HL-60 (cell line): Measurements from ENCODE around the gene CFL1.

ENCODE experiments used
- DNase-seq, 2 experiments: peaks; one replicate each; pipeline ENCODE4 v3.0.0-alpha.2; 2010 to 2020; ENCODE audit warnings: low read depth in 1 of 2, low spot score in 1 of 2
- H3K27ac ChIP-seq: fragments of 250-450 bp; sonication (Bioruptor Pico); replicated peaks from 2 replicates; pipeline ENCODE4 v1.5.1; 2020; ENCODE audit warnings: mild to moderate bottlenecking, moderate library complexity
- H3K27me3 ChIP-seq: fragments of 250-450 bp; sonication (Bioruptor Pico); 2 replicates; pipeline ENCODE4 v1.5.1; 2021; ENCODE audit warnings: mild to moderate bottlenecking, moderate library complexity; ENCODE audit not compliant: insufficient read depth, poor library complexity, severe bottlenecking
- H3K4me3 ChIP-seq: replicated peaks from 2 replicates; pipeline ENCODE4 v1.5.1; 2011; ENCODE audit warnings: mild to moderate bottlenecking, control low read depth, low read length; ENCODE audit not compliant: insufficient read depth
- GABPA ChIP-seq: IDR thresholded peaks from 2 replicates; pipeline ENCODE4 v1.6.1; 2012; ENCODE audit warnings: low read depth
- POLR2AphosphoS5 ChIP-seq: IDR thresholded peaks from 2 replicates; pipeline ENCODE4 v1.6.1; 2012; ENCODE audit warnings: low read depth
- SPI1 ChIP-seq: IDR thresholded peaks from 2 replicates; pipeline ENCODE4 v1.6.1; 2012; ENCODE audit warnings: low read depth, mild to moderate bottlenecking, borderline replicate concordance
- TF ChIP-seq, protein P1 (sequence below): IDR thresholded peaks from 2 replicates; pipeline ENCODE4 v1.6.1; 2012; ENCODE audit warnings: low read depth; ENCODE audit not compliant: insufficient replicate concordance
- TF ChIP-seq, protein P2 (sequence below): IDR thresholded peaks from one replicate; pipeline ENCODE4 v1.5.1; 2011; ENCODE audit warnings: low read length, control low read depth, inconsistent platforms; ENCODE audit not compliant: insufficient read depth

CFL1 gene

DNA sequence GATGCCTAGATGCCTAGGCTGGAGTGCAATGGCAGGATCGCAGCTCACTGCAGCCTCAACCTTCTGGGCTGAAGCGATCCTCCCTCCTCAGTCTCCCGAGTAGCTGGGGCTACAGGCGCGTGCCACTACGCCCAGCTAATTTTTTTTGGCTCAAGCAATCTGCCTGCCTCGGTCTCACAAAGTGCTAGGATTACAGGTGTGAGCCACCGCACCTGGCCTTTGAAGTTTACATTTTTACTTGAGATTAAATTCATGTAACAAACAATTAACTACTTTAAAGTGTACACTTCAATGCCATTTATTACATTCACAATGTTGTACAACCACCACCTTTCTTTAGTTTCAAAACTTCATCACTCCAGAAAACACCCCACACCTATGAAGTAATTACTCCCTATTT is 45.7 kb upstream of the CFL1 start:
- no peak for DNase-seq
- no peak overlapping the region for H3K27ac ChIP-seq
- no peak overlapping the region for H3K4me3 ChIP-seq
- no peaks in the 10 kb centered on the region for H3K27me3 ChIP-seq
- TF ChIP-seq, protein P1, sequence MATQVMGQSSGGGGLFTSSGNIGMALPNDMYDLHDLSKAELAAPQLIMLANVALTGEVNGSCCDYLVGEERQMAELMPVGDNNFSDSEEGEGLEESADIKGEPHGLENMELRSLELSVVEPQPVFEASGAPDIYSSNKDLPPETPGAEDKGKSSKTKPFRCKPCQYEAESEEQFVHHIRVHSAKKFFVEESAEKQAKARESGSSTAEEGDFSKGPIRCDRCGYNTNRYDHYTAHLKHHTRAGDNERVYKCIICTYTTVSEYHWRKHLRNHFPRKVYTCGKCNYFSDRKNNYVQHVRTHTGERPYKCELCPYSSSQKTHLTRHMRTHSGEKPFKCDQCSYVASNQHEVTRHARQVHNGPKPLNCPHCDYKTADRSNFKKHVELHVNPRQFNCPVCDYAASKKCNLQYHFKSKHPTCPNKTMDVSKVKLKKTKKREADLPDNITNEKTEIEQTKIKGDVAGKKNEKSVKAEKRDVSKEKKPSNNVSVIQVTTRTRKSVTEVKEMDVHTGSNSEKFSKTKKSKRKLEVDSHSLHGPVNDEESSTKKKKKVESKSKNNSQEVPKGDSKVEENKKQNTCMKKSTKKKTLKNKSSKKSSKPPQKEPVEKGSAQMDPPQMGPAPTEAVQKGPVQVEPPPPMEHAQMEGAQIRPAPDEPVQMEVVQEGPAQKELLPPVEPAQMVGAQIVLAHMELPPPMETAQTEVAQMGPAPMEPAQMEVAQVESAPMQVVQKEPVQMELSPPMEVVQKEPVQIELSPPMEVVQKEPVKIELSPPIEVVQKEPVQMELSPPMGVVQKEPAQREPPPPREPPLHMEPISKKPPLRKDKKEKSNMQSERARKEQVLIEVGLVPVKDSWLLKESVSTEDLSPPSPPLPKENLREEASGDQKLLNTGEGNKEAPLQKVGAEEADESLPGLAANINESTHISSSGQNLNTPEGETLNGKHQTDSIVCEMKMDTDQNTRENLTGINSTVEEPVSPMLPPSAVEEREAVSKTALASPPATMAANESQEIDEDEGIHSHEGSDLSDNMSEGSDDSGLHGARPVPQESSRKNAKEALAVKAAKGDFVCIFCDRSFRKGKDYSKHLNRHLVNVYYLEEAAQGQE: no peak
- TF ChIP-seq GABPA (no peak), POLR2AphosphoS5 (no peak), SPI1 (no peak)
- TF ChIP-seq, protein P2, sequence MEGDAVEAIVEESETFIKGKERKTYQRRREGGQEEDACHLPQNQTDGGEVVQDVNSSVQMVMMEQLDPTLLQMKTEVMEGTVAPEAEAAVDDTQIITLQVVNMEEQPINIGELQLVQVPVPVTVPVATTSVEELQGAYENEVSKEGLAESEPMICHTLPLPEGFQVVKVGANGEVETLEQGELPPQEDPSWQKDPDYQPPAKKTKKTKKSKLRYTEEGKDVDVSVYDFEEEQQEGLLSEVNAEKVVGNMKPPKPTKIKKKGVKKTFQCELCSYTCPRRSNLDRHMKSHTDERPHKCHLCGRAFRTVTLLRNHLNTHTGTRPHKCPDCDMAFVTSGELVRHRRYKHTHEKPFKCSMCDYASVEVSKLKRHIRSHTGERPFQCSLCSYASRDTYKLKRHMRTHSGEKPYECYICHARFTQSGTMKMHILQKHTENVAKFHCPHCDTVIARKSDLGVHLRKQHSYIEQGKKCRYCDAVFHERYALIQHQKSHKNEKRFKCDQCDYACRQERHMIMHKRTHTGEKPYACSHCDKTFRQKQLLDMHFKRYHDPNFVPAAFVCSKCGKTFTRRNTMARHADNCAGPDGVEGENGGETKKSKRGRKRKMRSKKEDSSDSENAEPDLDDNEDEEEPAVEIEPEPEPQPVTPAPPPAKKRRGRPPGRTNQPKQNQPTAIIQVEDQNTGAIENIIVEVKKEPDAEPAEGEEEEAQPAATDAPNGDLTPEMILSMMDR: no peak

DNA sequence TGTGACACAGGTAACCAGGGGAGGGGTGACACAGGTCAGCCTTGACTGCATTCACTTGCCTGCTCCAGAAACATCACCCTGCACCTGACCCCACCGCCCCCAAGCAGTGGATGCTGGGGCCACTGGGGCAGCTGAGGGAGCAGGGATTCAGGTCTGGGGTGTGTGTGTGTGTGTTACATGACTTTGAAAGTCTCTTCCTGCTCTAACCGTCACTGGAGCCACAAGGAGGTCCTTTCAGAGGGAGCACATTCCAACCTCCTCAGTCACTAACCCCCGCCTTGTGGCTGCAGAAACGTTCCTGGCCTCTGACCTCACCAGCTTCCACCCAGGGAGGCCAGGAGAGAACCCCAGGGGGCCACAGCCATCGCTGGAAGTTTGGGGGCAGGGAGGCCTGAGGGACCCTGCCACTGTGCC is 45.1 kb upstream of the CFL1 start:
- no peak overlapping the region for H3K27ac ChIP-seq
- no peak for DNase-seq
- H3K27me3 ChIP-seq: no peaks in the 10 kb centered on the region
- TF ChIP-seq GABPA: no peak
- TF ChIP-seq, protein P1: no peak
- no peak for TF ChIP-seq SPI1
- TF ChIP-seq, protein P2: no peak
- no peak for TF ChIP-seq POLR2AphosphoS5
- H3K4me3 ChIP-seq: no peak overlapping the region

- Histone ChIP-seq H3K4me3 (no peak overlapping the region), H3K27me3 (no peaks in the 10 kb centered on the region), H3K27ac (no peak overlapping the region)
- TF ChIP-seq, protein P1: no peak
- TF ChIP-seq POLR2AphosphoS5 (no peak), GABPA (no peak), SPI1 (no peak)
- TF ChIP-seq, protein P2: no peak
- DNase-seq: no peak
Measured at GRCh38 chr11:65900899-65901180, 42.9 kb upstream of the CFL1 start.
